GM18526 (cell line): ENCODE measurements around the gene ANTXR2.

Source experiments
- POLR2A ChIP-seq: IDR thresholded peaks from 3 replicates; pipeline ENCODE4 v1.6.1; 2011; ENCODE audit not compliant: insufficient read length; ENCODE audit errors: extremely low read depth

The ANTXR2 gene

GRCh38 chr4:79862821-79863220 lies 210.2 kb downstream of the ANTXR2 start:
- TF ChIP-seq POLR2A = no peak

GRCh38 chr4:79857811-79858210 lies 215.2 kb downstream of the ANTXR2 start:
- no peak for TF ChIP-seq POLR2A

- TF ChIP-seq POLR2A = no peak
Measured at GRCh38 chr4:79856196-79856595, 216.8 kb downstream of the ANTXR2 start.

- no peak for TF ChIP-seq POLR2A
Measured at GRCh38 chr4:79854856-79855502, 218.1 kb downstream of the ANTXR2 start.

- TF ChIP-seq POLR2A = no peak
Measured at GRCh38 chr4:79852305-79852730, 220.7 kb downstream of the ANTXR2 start.

- no peak for TF ChIP-seq POLR2A
Measured at GRCh38 chr4:79851625-79852304, 221.3 kb downstream of the ANTXR2 start.
